GM20000 (cell line): ENCODE results near the gene SLIT3.

Experiments
- DNase-seq: peaks from one replicate; pipeline ENCODE4 v3.0.0; 2012; ENCODE audit warnings: low spot score
- CTCF ChIP-seq: IDR thresholded peaks from 2 replicates; pipeline ENCODE4 v1.5.1; 2012; ENCODE audit warnings: mild to moderate bottlenecking, control low read depth; ENCODE audit errors: extremely low read depth, missing control alignments

Gene SLIT3

DNA sequence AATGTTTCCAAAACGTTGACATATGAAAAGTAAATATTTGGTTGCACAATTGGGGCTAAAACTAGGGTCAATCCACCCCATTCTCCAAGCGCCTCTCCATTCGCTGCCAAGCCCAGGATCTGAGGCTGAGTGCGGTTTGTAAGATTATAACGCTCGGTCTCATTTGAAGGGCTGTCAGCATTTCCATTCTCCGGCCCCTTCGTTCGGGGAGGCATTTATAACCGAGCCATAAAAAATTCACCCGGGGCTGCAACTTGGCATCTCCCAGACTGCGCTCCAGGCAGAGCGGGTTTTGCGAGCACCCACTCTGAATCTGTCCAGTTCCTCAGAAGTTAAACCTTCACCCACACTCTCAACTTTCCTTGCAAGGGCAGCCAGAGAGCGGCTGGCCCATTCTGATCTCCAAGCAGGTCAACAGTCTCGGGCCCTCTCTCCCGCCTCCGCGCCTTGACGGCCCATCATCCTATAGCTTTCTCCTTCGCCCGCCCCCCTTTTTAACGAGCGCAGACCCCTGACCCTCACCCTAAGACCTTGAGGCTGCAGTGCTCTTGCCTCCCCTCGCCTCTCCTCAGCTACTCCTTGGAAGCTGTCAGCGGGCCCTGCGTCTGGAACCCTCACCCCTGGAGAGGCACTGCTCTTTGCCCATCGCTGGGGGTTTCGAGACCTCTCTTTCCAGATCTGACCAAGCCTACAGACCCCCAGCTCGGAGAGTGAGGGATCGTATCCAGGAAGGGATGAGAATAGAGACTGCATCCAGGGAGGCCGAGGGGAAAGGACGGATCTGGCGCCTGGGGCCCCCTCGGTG is 1.1 kb downstream of the SLIT3 start:
- DNase-seq: no peak
- TF ChIP-seq CTCF: no peak

- TF ChIP-seq CTCF: no peak
- DNase-seq: no peak
These were observed 1.7 kb downstream of the SLIT3 start for GRCh38 chr5:169299191-169299662.

DNA sequence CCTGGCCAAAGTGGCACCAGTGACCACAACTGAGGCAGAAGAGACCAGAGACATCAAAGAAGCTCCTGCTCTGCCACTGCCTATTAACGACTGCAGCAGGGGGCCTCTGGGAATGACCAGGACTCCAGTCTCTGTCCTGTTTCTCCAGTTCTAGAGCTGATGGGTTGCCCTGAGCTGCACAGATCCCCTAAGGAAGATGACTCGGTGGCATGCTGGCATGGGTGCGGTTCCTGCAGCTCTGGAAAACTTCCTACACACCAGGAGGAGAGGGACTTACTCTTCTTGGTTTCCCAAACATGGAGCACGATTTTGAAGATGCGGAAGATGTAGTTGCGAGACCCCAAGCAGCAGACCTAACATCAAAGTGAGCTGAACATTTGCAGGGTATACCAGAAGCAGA is 2.7 kb downstream of the SLIT3 start:
- no peak for TF ChIP-seq CTCF

DNA sequence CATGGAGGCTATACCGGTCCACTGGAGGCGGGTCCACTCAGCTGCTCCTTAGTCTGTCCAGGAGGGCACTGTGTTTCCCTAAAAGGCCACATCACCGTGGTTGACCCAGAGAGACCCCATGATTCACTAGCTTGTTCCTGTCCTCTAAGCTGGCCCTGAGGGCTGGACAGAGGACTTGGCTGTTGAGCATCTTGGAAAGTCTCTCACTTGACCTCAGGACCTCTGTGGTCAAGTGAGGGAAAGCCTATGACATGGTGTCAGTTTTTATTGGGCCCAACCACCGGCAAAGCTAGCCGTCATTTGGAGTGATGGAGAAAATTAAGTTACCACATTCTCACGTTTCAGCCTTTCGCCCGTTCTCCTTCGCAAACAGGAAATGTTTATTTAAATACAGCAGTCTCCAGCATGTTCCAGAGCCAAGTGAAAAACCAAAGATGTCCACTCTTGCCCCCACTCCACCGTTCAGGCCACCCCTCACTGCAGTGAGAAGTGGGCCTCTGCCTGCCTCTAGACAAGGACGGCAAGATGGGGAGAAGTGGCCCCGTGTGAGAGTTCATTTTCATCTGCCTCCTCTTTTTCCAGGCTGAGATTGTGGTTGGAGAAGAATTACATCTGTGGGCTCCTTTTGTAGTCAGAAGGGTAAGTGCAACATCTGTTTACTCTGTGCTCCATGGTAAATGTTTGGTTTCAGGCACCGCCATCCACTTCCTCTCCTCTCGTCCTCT is 4.4 kb downstream of the SLIT3 start:
- no peak for TF ChIP-seq CTCF
- DNase-seq: no peak

More for the DNA sequence above, 2.7 kb downstream of the SLIT3 start:
- DNase-seq: no peak

- TF ChIP-seq CTCF: no peak
- no peak for DNase-seq
These were observed 5.6 kb downstream of the SLIT3 start for GRCh38 chr5:169295306-169295705.

- no peak for DNase-seq
- TF ChIP-seq CTCF: no peak
These were observed 6.3 kb downstream of the SLIT3 start for GRCh38 chr5:169294621-169295020.

GRCh38 chr5:169291877-169292276 is 9.1 kb downstream of the SLIT3 start:
- no peak for TF ChIP-seq CTCF
- no peak for DNase-seq
